GM12801 (cell line): Measurements from ENCODE around the gene KIAA2012.

ENCODE experiments used
- CTCF ChIP-seq: IDR thresholded peaks from one replicate; pipeline ENCODE4 v1.5.1; 2011; ENCODE audit warnings: control low read depth; ENCODE audit not compliant: insufficient read length; ENCODE audit errors: extremely low read depth

The KIAA2012 gene

GRCh38 chr2:202032846-202033316 lies 40.2 kb upstream of the KIAA2012 start:
- no peak for TF ChIP-seq CTCF

GRCh38 chr2:202033317-202034248 lies 39.5 kb upstream of the KIAA2012 start, which contains the start of gene FZD7:
Gene FZD7 (plus strand): TSS chr2:202033855. CDS start chr2:202034648, 793 bp downstream.
- TF ChIP-seq CTCF, result no peak

DNA sequence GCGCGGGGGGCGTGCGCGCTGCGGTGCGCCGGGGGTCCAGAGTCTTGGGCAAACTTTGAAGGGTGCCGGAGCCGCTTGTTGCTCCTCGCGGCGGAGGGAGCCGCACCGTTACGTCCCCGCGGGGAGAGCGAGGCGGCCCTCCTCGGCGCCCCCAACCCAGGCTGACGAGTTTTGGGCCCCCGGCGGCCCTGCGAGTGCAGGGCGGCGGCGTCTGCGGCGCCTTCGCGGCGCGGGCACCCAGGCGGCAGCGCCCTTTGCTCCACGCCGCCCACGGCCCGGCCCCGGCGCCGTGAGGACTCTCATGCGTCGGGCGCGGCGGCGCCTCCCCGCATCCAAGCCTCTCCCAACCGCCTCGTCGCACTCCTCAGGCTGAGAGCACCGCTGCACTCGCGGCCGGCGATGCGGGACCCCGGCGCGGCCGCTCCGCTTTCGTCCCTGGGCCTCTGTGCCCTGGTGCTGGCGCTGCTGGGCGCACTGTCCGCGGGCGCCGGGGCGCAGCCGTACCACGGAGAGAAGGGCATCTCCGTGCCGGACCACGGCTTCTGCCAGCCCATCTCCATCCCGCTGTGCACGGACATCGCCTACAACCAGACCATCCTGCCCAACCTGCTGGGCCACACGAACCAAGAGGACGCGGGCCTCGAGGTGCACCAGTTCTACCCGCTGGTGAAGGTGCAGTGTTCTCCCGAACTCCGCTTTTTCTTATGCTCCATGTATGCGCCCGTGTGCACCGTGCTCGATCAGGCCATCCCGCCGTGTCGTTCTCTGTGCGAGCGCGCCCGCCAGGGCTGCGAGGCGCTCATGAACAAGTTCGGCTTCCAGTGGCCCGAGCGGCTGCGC lies 38.6 kb upstream of the KIAA2012 start:
- TF ChIP-seq CTCF, result no peak

DNA sequence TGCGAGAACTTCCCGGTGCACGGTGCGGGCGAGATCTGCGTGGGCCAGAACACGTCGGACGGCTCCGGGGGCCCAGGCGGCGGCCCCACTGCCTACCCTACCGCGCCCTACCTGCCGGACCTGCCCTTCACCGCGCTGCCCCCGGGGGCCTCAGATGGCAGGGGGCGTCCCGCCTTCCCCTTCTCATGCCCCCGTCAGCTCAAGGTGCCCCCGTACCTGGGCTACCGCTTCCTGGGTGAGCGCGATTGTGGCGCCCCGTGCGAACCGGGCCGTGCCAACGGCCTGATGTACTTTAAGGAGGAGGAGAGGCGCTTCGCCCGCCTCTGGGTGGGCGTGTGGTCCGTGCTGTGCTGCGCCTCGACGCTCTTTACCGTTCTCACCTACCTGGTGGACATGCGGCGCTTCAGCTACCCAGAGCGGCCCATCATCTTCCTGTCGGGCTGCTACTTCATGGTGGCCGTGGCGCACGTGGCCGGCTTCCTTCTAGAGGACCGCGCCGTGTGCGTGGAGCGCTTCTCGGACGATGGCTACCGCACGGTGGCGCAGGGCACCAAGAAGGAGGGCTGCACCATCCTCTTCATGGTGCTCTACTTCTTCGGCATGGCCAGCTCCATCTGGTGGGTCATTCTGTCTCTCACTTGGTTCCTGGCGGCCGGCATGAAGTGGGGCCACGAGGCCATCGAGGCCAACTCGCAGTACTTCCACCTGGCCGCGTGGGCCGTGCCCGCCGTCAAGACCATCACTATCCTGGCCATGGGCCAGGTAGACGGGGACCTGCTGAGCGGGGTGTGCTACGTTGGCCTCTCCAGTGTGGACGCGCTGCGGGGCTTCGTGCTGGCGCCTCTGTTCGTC lies 37.7 kb upstream of the KIAA2012 start:
- no peak for TF ChIP-seq CTCF

- no peak for TF ChIP-seq CTCF
These were observed 37.1 kb upstream of the KIAA2012 start for GRCh38 chr2:202035941-202036372.

DNA sequence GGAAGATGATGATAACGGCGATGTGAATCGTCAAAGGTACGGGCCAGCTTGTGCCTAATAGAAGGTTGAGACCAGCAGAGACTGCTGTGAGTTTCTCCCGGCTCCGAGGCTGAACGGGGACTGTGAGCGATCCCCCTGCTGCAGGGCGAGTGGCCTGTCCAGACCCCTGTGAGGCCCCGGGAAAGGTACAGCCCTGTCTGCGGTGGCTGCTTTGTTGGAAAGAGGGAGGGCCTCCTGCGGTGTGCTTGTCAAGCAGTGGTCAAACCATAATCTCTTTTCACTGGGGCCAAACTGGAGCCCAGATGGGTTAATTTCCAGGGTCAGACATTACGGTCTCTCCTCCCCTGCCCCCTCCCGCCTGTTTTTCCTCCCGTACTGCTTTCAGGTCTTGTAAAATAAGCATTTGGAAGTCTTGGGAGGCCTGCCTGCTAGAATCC lies 36.4 kb upstream of the KIAA2012 start:
- no peak for TF ChIP-seq CTCF
